H7 (cell line): ENCODE results near the gene TACR1. TPM values are rescaled to one million over a fixed set of nuclear protein-coding genes. Genes with fewer than 3 reads are reported as not detected.
A peak's percentile ranks its signal among the peaks of the same experiment; 100 is the strongest.
"Not testable (repeated sequence)": the region's sequence is repeated elsewhere in the genome, so short reads cannot be mapped to it uniquely, and the experiment has no call there.

Source experiments
- DNase-seq: peaks from one replicate; pipeline ENCODE4 v3.0.0; 2012
- H3K27me3 ChIP-seq: 2 replicates; pipeline ENCODE4 v1.6.0; 2011; ENCODE audit warnings: mild to moderate bottlenecking, low read length; ENCODE audit not compliant: control insufficient read depth, insufficient read depth
- H3K36me3 ChIP-seq: replicated peaks from 2 replicates; pipeline ENCODE4 v1.5.1; 2011; ENCODE audit warnings: low read length; ENCODE audit not compliant: control insufficient read depth, insufficient read depth
- H3K4me3 ChIP-seq: 2 replicates; pipeline ENCODE4 v1.5.1; 2011; ENCODE audit warnings: low read depth, mild to moderate bottlenecking, control low read depth, low read length, moderate library complexity; ENCODE audit not compliant: insufficient read depth
- total RNA-seq: library from RNA; depleted of rRNA; stranded (reverse); fragments of >200 nt; shearing (Covaris generic); gene quantifications from 2 replicates; pipeline ENCODE4 v1.2.3, GENCODE V29; 2014; rRNA removed

The TACR1 gene
- total RNA-seq, result 0.03 TPM in 1 of 2 replicates, not detected in the other

GRCh38 chr2:75199428-75200011 is at the start of gene TACR1:
Gene TACR1 (minus strand): TSS chr2:75199520. CDS start chr2:75198934, 586 bp downstream.
- no peaks in the 10 kb centered on the region for H3K36me3 ChIP-seq
- peak; percentile 65 for DNase-seq
- peaks cover 64% of the 10 kb centered on the region for H3K27me3 ChIP-seq
- peak within 1 kb of the TSS; percentile 45 for H3K4me3 ChIP-seq

- H3K4me3 ChIP-seq, DNase-seq, H3K27me3 ChIP-seq, H3K36me3 ChIP-seq: not testable (repeated sequence)
Measured at GRCh38 chr2:75248581-75248980, 49.3 kb upstream of the TACR1 start.

- no peak for DNase-seq
- H3K27me3 ChIP-seq, result no peaks in the 10 kb centered on the region
Measured at GRCh38 chr2:75246441-75247167, 47.3 kb upstream of the TACR1 start.

GRCh38 chr2:75243219-75243618 is 43.9 kb upstream of the TACR1 start:
- Histone ChIP-seq H3K4me3 (no peak overlapping the region), H3K36me3 (no peaks in the 10 kb centered on the region), H3K27me3 (no peaks in the 10 kb centered on the region)
- DNase-seq, result no peak

More at GRCh38 chr2:75246441-75247167, 47.3 kb upstream of the TACR1 start:
- no peak overlapping the region for H3K4me3 ChIP-seq
- H3K36me3 ChIP-seq, result no peaks in the 10 kb centered on the region

- Histone ChIP-seq H3K27me3 (no peaks in the 10 kb centered on the region), H3K4me3 (no peak overlapping the region), H3K36me3 (no peaks in the 10 kb centered on the region)
- DNase-seq, result peak; percentile 11
Measured at GRCh38 chr2:75241696-75242095, 42.4 kb upstream of the TACR1 start.

GRCh38 chr2:75238670-75239330 is 39.5 kb upstream of the TACR1 start:
- H3K27me3 ChIP-seq, result no peaks in the 10 kb centered on the region
- no peak overlapping the region for H3K4me3 ChIP-seq
- no peaks in the 10 kb centered on the region for H3K36me3 ChIP-seq
- DNase-seq, result no peak

- Histone ChIP-seq H3K4me3 (no peak overlapping the region), H3K36me3 (no peaks in the 10 kb centered on the region), H3K27me3 (no peaks in the 10 kb centered on the region)
- DNase-seq, result no peak
Measured at GRCh38 chr2:75237296-75237695, 38.0 kb upstream of the TACR1 start.

GRCh38 chr2:75233965-75234364 is 34.6 kb upstream of the TACR1 start:
- Histone ChIP-seq H3K4me3 (no peak overlapping the region), H3K27me3 (no peaks in the 10 kb centered on the region), H3K36me3 (no peaks in the 10 kb centered on the region)
- DNase-seq, result peak; percentile 14

GRCh38 chr2:75226617-75227016 is 27.3 kb upstream of the TACR1 start:
- Histone ChIP-seq H3K4me3 (no peak overlapping the region), H3K36me3 (no peaks in the 10 kb centered on the region), H3K27me3 (no peaks in the 10 kb centered on the region; the same call in 1 of the 2 replicates)
- DNase-seq, result no peak

- no peak overlapping the region for H3K4me3 ChIP-seq
- H3K36me3 ChIP-seq, result no peaks in the 10 kb centered on the region
- DNase-seq, result no peak
- no peaks in the 10 kb centered on the region; the same call in 1 of the 2 replicates for H3K27me3 ChIP-seq
Measured at GRCh38 chr2:75226099-75226498, 26.8 kb upstream of the TACR1 start.

GRCh38 chr2:75224636-75225094 is 25.3 kb upstream of the TACR1 start:
- DNase-seq, result no peak
- Histone ChIP-seq H3K4me3 (no peak overlapping the region), H3K27me3 (no peaks in the 10 kb centered on the region; the same call in 1 of the 2 replicates), H3K36me3 (no peaks in the 10 kb centered on the region)

GRCh38 chr2:75222527-75222926 is 23.2 kb upstream of the TACR1 start:
- H3K4me3 ChIP-seq, result no peak overlapping the region
- no peaks in the 10 kb centered on the region; the same call in 1 of the 2 replicates for H3K27me3 ChIP-seq
- no peak for DNase-seq
- H3K36me3 ChIP-seq, result no peaks in the 10 kb centered on the region

- Histone ChIP-seq H3K36me3 (no peaks in the 10 kb centered on the region), H3K27me3 (no peaks in the 10 kb centered on the region; the same call in 1 of the 2 replicates)
Measured at GRCh38 chr2:75221862-75222261, 22.5 kb upstream of the TACR1 start.

GRCh38 chr2:75219213-75219612 is 19.9 kb upstream of the TACR1 start:
- H3K27me3 ChIP-seq, H3K4me3 ChIP-seq, DNase-seq, H3K36me3 ChIP-seq: not testable (repeated sequence)

More at GRCh38 chr2:75221862-75222261, 22.5 kb upstream of the TACR1 start:
- no peak overlapping the region for H3K4me3 ChIP-seq
- DNase-seq, result no peak
